ENCODE results near the gene DVL2.

DVL2 gene

DNA sequence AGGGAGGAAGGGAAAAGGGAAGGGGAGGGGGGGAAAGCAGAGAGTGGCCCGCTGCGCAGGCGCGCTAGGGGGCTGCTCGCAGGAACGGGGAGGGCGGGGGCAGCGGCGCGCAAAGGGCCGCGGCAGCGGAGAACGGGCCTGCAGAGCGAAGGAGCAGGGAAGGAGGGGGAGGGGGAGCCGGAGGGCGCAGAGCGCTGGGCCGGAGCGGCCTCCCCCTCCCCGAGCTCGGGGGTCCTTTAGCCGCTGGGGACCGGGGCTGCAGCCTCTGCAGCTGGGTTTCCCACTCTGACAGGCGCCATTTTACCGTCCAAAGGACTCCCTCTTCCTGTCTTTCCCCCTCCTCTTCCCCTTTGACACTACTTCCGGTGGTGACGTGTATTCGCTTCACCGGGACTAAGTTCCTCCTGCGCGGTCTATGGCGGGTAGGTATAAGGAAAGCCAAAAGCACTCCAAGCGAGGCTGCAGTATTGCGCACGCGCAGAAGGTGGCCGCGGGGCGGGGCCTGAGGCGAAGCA is 17.4 kb upstream of the DVL2 start, which contains the start of gene CTDNEP1:
Gene CTDNEP1 (minus strand): TSS at position 74 of the 515 bp plus-strand sequence. CDS start 438 bp downstream, outside the sequence.
- Histone ChIP-seq H3K4me1 (ENCODE audit: low read depth, poor library complexity, severe bottlenecking) (no peaks in the 10 kb centered on the region), H3K9ac (peak within 1 kb of the TSS; percentile 70), H3K79me2 (ENCODE audit: insufficient read depth, low read depth) (no peaks in the 10 kb centered on the region), H4K20me1 (ENCODE audit: insufficient read depth) (no peaks in the 10 kb centered on the region), H2AFZ (ENCODE audit: low read depth) (peak within 1 kb of the TSS; percentile 38; the same call in 1 of the 2 replicates), H3K27ac (peak within 1 kb of the TSS; percentile 73), H3K36me3 (ENCODE audit: insufficient read depth) (no peaks in the 10 kb centered on the region), H3K4me3 (IDR thresholded peaks at IDR 0.05; ENCODE audit: insufficient read depth, low read depth, low read length) (no peak within 1 kb of the TSS), H3K27me3 (ENCODE audit: insufficient read depth, low read depth) (no peaks in the 10 kb centered on the region), H3K4me2 (no peak within 1 kb of the TSS; the same call in 1 of the 2 replicates)
- TF ChIP-seq, protein P1, sequence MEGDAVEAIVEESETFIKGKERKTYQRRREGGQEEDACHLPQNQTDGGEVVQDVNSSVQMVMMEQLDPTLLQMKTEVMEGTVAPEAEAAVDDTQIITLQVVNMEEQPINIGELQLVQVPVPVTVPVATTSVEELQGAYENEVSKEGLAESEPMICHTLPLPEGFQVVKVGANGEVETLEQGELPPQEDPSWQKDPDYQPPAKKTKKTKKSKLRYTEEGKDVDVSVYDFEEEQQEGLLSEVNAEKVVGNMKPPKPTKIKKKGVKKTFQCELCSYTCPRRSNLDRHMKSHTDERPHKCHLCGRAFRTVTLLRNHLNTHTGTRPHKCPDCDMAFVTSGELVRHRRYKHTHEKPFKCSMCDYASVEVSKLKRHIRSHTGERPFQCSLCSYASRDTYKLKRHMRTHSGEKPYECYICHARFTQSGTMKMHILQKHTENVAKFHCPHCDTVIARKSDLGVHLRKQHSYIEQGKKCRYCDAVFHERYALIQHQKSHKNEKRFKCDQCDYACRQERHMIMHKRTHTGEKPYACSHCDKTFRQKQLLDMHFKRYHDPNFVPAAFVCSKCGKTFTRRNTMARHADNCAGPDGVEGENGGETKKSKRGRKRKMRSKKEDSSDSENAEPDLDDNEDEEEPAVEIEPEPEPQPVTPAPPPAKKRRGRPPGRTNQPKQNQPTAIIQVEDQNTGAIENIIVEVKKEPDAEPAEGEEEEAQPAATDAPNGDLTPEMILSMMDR (conservative IDR thresholded peaks at IDR 0.05; ENCODE audit: low read depth, low read length): no peak

DNA sequence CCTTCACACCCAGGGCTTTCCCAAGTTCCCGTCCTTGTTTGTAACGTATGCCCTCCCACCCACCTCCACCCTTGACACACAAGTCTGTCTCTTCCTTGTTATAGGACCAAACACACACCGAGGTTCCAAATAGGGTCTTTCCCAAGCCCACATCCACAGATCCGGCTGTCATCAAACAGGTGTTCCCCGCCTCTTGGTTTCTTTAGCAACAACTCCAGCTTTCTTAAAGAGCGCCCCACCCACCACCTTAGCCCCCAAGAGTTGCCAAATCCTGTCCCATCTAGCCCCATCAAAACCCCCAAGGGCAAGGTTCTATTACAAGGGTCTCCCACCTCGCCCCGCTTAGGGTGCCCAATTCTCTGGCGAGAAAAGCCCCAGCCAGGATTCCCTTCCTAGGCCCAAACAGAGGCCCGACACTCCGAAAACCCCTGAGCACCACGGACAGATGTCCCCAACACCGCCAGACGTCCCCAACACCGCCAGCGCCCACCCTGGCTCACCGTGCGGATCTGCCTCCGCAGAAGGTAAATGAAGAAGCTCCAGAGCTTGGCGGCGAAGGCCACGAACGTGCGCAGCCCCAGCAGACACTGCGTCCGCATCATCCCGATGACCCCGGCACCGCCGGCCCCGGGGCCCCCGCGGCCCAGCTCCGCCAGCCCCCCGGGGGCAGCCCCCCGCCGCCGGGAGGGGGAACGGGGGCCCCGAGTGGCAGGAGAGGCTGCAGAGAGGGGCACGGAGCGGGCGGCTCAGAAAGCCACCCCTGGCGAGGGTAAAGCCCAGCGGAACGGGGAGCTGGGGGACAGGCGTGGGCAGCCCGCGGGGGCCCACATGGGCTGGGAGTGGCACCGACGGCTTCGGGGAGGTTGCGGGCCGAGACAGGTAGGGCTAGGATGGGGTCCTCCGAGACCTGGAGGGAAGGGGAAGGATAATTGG is 16.6 kb upstream of the DVL2 start:
- no peaks in the 10 kb centered on the region for H4K20me1 ChIP-seq (ENCODE audit: insufficient read depth)
- no peak overlapping the region for H3K4me2 ChIP-seq
- no peak overlapping the region for H3K4me3 ChIP-seq (IDR thresholded peaks at IDR 0.05; ENCODE audit: insufficient read depth, low read depth, low read length)
- no peak overlapping the region for H2AFZ ChIP-seq (ENCODE audit: low read depth)
- H3K27ac ChIP-seq: peak overlapping the region; percentile 47
- no peaks in the 10 kb centered on the region for H3K4me1 ChIP-seq (ENCODE audit: low read depth, poor library complexity, severe bottlenecking)
- TF ChIP-seq, protein P1 (conservative IDR thresholded peaks at IDR 0.05; ENCODE audit: low read depth, low read length): no peak
- no peaks in the 10 kb centered on the region for H3K27me3 ChIP-seq (ENCODE audit: insufficient read depth, low read depth)
- H3K9ac ChIP-seq: peak overlapping the region; percentile 70; the same call in 1 of the 2 replicates
- H3K36me3 ChIP-seq (ENCODE audit: insufficient read depth): no peaks in the 10 kb centered on the region
- H3K79me2 ChIP-seq (ENCODE audit: insufficient read depth, low read depth): no peaks in the 10 kb centered on the region

DNA sequence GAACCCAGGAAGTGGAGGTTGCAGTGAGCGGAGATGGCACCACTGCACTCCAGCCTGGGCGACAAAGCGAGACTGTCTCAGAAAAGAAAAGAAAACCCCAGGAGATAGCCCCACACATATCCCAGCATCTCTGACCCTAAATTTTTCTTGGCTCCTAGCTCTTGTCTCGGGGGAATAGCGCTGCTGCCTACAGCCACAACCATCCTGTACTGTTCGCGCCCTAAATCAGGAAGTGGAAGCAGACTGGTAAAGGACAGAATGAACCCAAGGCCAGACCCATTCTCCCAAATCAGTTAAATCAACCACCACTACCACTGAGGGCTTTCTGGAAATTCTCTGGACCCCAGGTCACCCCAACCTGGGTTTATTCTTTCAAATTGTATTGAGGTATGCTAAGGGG is 15.5 kb upstream of the DVL2 start:
- no peak overlapping the region for H2AFZ ChIP-seq (ENCODE audit: low read depth)
- H3K27me3 ChIP-seq (ENCODE audit: insufficient read depth, low read depth): no peaks in the 10 kb centered on the region
- no peaks in the 10 kb centered on the region for H3K36me3 ChIP-seq (ENCODE audit: insufficient read depth)
- no peak overlapping the region for H3K27ac ChIP-seq
- no peak overlapping the region for H3K9ac ChIP-seq
- H3K4me2 ChIP-seq: no peak overlapping the region
- H3K79me2 ChIP-seq (ENCODE audit: insufficient read depth, low read depth): no peaks in the 10 kb centered on the region
- H4K20me1 ChIP-seq (ENCODE audit: insufficient read depth): no peaks in the 10 kb centered on the region
- TF ChIP-seq, protein P1 (conservative IDR thresholded peaks at IDR 0.05; ENCODE audit: low read depth, low read length): no peak
- H3K4me1 ChIP-seq (ENCODE audit: low read depth, poor library complexity, severe bottlenecking): no peaks in the 10 kb centered on the region
- H3K4me3 ChIP-seq (IDR thresholded peaks at IDR 0.05; ENCODE audit: insufficient read depth, low read depth, low read length): no peak overlapping the region

DNA sequence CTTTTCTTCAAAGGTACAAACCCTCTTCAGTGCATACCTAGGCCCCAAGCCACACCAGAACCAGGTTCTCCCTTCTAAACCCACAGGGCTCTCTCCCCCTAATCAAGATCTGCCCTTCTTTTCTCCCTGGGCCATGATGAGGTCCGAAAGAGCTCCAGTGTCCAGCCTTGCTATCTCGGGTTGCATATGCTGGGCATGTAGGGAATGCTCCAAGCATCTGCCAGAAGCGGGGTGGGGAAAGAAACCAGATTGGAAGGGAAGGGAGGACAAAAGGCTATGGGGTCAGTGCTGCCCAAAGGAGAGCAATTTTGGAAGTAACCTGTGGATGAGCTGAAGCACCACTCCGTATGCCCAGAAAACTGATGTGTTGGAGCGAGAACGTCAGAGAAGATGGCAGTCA is 14.9 kb upstream of the DVL2 start:
- no peak overlapping the region for H3K4me2 ChIP-seq
- H3K9ac ChIP-seq: no peak overlapping the region
- TF ChIP-seq, protein P1 (conservative IDR thresholded peaks at IDR 0.05; ENCODE audit: low read depth, low read length): no peak
- no peaks in the 10 kb centered on the region for H3K79me2 ChIP-seq (ENCODE audit: insufficient read depth, low read depth)
- H2AFZ ChIP-seq (ENCODE audit: low read depth): no peak overlapping the region
- H3K4me3 ChIP-seq (IDR thresholded peaks at IDR 0.05; ENCODE audit: insufficient read depth, low read depth, low read length): no peak overlapping the region
- H3K4me1 ChIP-seq (ENCODE audit: low read depth, poor library complexity, severe bottlenecking): no peaks in the 10 kb centered on the region
- no peaks in the 10 kb centered on the region for H3K27me3 ChIP-seq (ENCODE audit: insufficient read depth, low read depth)
- no peaks in the 10 kb centered on the region for H3K36me3 ChIP-seq (ENCODE audit: insufficient read depth)
- H3K27ac ChIP-seq: no peak overlapping the region
- no peaks in the 10 kb centered on the region for H4K20me1 ChIP-seq (ENCODE audit: insufficient read depth)

All from KMS-11 (cell line).